Measurements from ENCODE around the gene GPD2.

DNA sequence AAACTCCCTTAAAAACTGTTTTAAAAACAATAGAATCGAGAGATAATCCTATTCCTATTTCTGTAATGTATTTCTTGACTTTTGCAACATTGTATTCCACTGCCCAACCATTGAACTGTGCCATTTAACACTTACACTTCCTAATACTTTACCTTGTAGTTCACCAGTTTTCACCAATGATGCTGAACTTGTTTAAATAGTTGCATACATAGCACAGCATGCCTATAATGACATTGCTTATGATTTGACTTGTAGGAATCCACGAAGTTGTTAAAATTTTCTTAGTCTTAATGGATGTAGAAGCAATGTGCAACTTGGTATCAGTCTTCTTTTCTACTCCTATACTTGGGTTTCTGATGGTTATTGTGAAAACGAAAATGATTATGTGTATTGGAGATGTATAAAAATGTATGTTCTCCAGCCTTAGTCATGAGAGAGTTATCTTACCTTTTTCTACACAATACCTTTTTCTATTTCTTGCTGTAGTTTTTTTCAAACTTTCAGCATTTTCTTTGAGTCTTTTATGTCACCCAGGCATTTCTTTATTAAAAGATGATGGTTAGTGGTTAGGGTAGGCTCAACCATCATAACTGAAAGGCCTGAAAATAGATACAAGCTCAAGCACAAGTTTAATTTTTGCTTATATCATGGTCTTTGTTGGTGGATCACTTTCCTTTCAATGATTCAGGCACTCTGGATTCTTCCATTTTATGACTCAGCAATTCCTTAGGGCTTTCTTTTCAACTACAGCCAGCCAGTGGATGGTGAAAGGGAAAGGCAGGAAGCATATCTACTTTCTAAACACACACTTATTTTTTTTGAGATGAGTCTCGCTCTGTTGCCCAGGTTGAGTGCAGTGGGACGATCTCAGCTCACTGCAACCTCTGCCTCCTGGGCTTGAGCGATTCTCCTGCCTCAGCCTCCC lies 9.4 kb downstream of the GPD2 start:
- TF ChIP-seq POLR2A (IDR thresholded peaks at IDR 0.05) (no peak), POLR2AphosphoS5 (IDR thresholded peaks at IDR 0.05) (no peak)
- TF ChIP-seq, protein P1, sequence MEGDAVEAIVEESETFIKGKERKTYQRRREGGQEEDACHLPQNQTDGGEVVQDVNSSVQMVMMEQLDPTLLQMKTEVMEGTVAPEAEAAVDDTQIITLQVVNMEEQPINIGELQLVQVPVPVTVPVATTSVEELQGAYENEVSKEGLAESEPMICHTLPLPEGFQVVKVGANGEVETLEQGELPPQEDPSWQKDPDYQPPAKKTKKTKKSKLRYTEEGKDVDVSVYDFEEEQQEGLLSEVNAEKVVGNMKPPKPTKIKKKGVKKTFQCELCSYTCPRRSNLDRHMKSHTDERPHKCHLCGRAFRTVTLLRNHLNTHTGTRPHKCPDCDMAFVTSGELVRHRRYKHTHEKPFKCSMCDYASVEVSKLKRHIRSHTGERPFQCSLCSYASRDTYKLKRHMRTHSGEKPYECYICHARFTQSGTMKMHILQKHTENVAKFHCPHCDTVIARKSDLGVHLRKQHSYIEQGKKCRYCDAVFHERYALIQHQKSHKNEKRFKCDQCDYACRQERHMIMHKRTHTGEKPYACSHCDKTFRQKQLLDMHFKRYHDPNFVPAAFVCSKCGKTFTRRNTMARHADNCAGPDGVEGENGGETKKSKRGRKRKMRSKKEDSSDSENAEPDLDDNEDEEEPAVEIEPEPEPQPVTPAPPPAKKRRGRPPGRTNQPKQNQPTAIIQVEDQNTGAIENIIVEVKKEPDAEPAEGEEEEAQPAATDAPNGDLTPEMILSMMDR (IDR thresholded peaks at IDR 0.05): no peak

Data from breast epithelium (tissue), 3 donors.